ENCODE results near the gene FBXW11.

Gene FBXW11

DNA sequence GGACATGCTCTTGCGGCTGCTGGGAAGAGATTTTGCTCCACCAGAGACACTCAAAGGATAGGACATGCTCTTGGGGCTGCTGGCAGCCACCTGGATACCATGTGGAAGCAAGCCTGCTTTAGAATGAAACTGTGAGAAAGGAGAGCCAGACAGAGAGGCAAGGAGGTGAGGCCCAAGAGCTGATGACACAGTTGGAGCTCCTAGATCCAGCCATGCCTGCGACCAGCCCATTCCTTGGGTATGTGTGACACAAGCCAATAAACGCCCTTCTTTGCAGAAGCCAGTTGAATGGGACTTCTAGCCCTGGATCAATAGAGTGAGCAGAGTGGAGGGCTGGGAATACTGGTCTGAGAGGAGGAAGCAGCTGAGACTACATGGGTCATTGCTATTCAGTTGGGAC, 151.2 kb downstream of the FBXW11 start:
- DNase-seq (ENCODE audit: extremely low read depth, low read depth): no peak

DNA sequence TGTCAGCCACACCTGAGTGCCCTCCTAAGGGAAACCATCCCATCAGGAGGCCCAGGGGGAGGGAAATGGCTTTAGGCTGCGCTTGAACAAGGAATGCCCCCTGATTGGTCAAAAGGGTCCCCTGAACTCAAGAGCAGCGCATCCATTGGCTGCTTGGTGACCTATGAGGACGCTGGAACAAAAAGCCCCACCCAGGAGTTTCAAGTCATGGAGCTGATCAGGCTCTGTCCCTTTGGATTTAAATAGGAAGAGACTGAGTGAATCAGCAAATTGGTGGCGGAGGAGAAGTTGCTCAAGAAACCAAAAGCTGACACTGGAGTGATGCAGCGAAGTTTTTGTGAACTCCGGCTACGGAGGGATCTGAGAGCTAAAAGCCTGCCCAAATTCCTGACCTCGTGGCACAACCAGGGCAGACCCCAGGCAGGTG, 154.2 kb downstream of the FBXW11 start:
- no peak for DNase-seq (ENCODE audit: extremely low read depth, low read depth)
- TF ChIP-seq, protein P1, sequence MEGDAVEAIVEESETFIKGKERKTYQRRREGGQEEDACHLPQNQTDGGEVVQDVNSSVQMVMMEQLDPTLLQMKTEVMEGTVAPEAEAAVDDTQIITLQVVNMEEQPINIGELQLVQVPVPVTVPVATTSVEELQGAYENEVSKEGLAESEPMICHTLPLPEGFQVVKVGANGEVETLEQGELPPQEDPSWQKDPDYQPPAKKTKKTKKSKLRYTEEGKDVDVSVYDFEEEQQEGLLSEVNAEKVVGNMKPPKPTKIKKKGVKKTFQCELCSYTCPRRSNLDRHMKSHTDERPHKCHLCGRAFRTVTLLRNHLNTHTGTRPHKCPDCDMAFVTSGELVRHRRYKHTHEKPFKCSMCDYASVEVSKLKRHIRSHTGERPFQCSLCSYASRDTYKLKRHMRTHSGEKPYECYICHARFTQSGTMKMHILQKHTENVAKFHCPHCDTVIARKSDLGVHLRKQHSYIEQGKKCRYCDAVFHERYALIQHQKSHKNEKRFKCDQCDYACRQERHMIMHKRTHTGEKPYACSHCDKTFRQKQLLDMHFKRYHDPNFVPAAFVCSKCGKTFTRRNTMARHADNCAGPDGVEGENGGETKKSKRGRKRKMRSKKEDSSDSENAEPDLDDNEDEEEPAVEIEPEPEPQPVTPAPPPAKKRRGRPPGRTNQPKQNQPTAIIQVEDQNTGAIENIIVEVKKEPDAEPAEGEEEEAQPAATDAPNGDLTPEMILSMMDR (IDR thresholded peaks at IDR 0.05; ENCODE audit: low read depth, low read length): no peak

More for the DNA sequence above, 151.2 kb downstream of the FBXW11 start:
- TF ChIP-seq, protein P1 (IDR thresholded peaks at IDR 0.05; ENCODE audit: low read depth, low read length): no peak

DNA sequence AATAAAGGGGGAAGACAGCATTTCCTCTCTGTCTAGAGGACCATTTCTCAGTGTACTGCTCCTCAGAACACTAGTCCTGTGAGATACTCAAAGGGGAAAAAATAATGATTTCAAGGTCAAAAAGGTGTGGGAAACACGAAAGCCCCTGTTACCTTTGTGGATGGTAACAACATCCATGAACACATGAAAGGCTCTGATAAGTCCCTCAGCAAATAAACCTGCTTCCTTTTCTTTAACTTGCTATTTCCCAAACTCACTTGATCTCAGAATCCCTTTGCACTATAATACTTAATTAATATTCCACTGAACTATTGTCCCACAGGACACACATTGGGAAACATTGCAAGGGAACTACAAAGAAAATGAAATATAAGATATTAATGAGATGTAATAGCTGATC, 155.2 kb downstream of the FBXW11 start:
- DNase-seq (ENCODE audit: extremely low read depth, low read depth): no peak
- TF ChIP-seq, protein P1 (IDR thresholded peaks at IDR 0.05; ENCODE audit: low read depth, low read length): no peak

DNA sequence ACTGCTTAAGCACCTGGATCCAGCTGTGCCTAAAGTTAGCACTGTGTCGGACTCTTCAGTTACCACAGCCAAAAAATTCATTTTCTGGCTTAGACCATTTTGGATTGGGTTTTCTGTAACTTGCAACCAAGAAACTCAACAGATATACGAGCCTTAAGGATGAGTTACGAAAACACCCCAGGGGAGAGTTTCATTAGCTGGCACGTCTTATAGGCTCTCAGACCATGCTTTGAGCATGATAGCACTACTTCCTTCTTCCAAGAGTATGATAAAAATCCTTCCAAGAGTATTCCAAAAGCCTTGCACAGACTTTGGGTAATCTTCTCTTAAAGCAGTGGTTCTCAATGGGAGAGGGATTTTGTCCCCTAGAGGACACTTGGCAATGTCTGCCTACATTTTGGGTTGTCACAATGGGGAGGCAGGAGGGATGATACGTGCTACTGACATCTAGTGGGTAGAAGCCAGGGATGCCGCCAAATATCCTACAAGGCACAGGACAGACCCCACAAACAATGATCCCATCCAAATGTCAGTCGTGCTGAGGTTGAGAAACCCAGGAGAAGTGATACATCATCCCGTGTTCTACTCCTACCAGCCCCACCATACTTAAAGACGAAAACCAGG, 156.0 kb downstream of the FBXW11 start:
- DNase-seq (ENCODE audit: extremely low read depth, low read depth): no peak
- TF ChIP-seq, protein P1 (IDR thresholded peaks at IDR 0.05; ENCODE audit: low read depth, low read length): no peak; the same call in 1 of the 2 replicates

DNA sequence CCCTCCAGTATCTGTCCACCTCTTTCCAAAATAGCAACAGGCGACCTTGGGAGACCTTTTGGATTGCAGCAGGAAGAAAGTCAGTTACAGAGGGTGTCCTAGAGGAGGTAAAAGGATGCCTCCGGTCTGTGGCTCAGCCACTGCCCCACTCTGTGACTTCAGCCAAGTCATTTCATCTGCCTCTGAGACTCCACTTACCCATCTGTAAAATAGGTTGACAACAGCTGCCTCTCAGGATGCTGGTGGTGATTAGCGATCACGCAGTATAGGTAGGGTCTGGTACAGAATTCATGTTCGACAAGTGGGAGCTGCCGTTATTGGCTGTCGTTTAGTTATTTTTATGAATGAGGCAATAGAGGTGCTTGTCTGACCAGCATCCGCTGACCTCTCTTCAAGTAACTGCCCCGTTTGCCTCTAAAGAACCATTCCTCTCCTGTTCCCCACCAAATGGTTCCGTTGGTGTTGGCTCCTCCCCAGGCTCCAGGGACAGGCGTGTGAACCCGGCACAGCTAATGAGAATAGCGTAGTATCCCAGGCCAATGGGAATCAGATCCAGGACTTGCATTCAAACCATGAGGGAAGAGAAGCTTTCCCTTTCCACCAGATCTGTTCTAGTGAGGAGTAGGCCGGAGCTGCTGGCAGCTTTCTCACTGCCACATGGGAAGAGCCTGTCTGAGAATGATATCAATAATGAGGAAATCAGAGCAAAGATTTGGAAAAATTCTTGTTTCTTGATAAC, 156.7 kb downstream of the FBXW11 start:
- TF ChIP-seq, protein P1 (IDR thresholded peaks at IDR 0.05; ENCODE audit: low read depth, low read length): no peak
- no peak for DNase-seq (ENCODE audit: extremely low read depth, low read depth)

DNA sequence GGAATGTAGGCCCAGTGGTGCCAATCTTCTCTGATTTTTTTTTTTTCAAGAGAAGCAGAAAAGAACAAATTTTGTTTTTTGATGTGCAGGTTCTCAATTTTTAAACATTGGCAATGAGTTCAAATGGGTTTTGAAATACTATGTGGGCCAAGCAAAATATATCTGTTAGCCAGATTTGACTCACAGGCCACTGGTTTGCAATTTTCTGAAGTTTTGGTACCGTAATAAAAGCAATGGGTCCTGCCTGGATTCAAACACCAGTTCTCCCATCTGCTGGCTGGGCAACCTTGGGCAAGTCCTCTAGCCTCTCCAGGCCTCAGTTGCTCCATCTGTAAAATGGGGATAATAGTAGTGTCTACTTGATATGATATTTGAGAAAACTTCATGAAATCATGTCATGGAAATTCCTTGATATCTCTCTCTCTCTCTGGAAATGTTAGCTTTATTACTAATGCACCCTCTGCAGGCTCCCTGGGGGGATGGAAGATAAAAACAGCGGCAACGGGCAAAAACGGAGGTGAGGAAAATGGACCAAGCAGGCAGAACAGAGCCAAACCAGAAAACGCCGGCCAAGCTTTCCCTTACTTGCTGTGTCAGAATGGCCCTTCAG, 157.4 kb downstream of the FBXW11 start:
- TF ChIP-seq, protein P1 (IDR thresholded peaks at IDR 0.05; ENCODE audit: low read depth, low read length): no peak
- DNase-seq (ENCODE audit: extremely low read depth, low read depth): no peak

DNA sequence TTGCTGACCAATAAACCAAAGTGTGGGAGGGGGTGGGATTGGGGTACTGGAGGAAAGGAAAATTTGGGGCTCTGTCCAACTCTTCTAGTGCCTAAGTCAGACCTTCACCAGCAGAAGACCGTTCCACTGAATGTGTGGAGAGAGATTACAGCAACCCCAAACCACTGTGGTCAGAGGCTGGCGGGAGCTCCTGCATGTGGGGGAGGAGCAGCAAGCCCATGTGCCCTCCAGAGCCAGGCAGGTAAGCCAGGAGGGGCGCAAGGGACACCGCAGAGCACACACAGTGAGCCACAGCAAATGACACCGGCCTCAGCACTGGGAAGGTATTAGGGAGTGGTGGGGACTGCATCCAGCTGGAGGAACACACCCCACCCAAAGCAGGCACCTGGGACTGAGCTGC, 158.0 kb downstream of the FBXW11 start:
- TF ChIP-seq, protein P1 (IDR thresholded peaks at IDR 0.05; ENCODE audit: low read depth, low read length): no peak
- DNase-seq (ENCODE audit: extremely low read depth, low read depth): no peak
